ENCODE measurements around the gene ARSG.

GRCh38 chr17:68381076-68381900, 90.0 kb downstream of the ARSG start:
- TF ChIP-seq POLR2A (IDR thresholded peaks at IDR 0.05; ENCODE audit: extremely low read depth, insufficient read length) (no peak), MAX (IDR thresholded peaks at IDR 0.05; ENCODE audit: low read depth, low read length) (no peak)
- TF ChIP-seq, protein P1, sequence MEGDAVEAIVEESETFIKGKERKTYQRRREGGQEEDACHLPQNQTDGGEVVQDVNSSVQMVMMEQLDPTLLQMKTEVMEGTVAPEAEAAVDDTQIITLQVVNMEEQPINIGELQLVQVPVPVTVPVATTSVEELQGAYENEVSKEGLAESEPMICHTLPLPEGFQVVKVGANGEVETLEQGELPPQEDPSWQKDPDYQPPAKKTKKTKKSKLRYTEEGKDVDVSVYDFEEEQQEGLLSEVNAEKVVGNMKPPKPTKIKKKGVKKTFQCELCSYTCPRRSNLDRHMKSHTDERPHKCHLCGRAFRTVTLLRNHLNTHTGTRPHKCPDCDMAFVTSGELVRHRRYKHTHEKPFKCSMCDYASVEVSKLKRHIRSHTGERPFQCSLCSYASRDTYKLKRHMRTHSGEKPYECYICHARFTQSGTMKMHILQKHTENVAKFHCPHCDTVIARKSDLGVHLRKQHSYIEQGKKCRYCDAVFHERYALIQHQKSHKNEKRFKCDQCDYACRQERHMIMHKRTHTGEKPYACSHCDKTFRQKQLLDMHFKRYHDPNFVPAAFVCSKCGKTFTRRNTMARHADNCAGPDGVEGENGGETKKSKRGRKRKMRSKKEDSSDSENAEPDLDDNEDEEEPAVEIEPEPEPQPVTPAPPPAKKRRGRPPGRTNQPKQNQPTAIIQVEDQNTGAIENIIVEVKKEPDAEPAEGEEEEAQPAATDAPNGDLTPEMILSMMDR (IDR thresholded peaks at IDR 0.05; ENCODE audit: low read depth, low read length): no peak
